Caco-2 (cell line): ENCODE measurements around the gene PSORS1C1. TPM values are rescaled to one million over a fixed set of nuclear protein-coding genes. Genes with fewer than 3 reads are reported as not detected.

Source experiments
- BruUV-seq: library from RNA; stranded (reverse); fragments of 400-500 nt; replicated peaks from 2 replicates; lab custom pipeline; 2021; lab: Mats Ljungman, UMichigan
- CTCF ChIA-PET: fragments of 300-600 bp; sonication (Branson Sonifier 250); formaldehyde crosslinking; loops from one replicate; lab custom pipeline; 2022; ENCODE audit warnings: antibody characterized with exemption; lab: Charles Lee
- POLR2A ChIA-PET: fragments of 300-600 bp; sonication (Branson Sonifier 250); formaldehyde crosslinking; loops from one replicate; lab custom pipeline; 2022; ENCODE audit warnings: antibody characterized with exemption; lab: Charles Lee
- DNase-seq, 2 experiments: peaks; one replicate each; pipeline versions ENCODE4 v3.0.0 to v3.0.0-alpha.2; 2020 to 2022
- H3K27me3 ChIP-seq: replicated peaks from 2 replicates; pipeline ENCODE4 v1.6.0; 2011; ENCODE audit warnings: low read length; ENCODE audit not compliant: control insufficient read depth, insufficient read depth
- H3K36me3 ChIP-seq: 2 replicates; pipeline ENCODE4 v1.5.1; 2011; ENCODE audit warnings: low read length; ENCODE audit not compliant: control insufficient read depth, insufficient read depth
- H3K4me1 ChIP-seq: fragments of 250-450 bp; sonication (Bioruptor Pico); 2 replicates; pipeline ENCODE4 v1.5.1; 2020; ENCODE audit warnings: mild to moderate bottlenecking
- H3K4me3 ChIP-seq: 2 replicates; pipeline ENCODE4 v1.5.1; 2011; ENCODE audit warnings: low read depth, mild to moderate bottlenecking, control low read depth, low read length
- H3K9me3 ChIP-seq: fragments of 250-450 bp; sonication (Bioruptor Pico); 2 replicates; pipeline ENCODE4 v1.5.1; 2020; ENCODE audit warnings: mild to moderate bottlenecking, moderate library complexity
- H3K27ac Mint-ChIP-seq: one replicate; pipeline ENCODE4 v1.8.0; 2022; ENCODE audit warnings: mixed read lengths; ENCODE audit not compliant: unreplicated experiment
- H3K27me3 Mint-ChIP-seq: one replicate; pipeline ENCODE4 v1.8.0; 2022; ENCODE audit warnings: mixed read lengths; ENCODE audit not compliant: insufficient read depth, unreplicated experiment
- H3K36me3 Mint-ChIP-seq: one replicate; pipeline ENCODE4 v1.8.0; 2022; ENCODE audit warnings: mild to moderate bottlenecking, mixed read lengths; ENCODE audit not compliant: insufficient read depth, unreplicated experiment
- H3K4me1 Mint-ChIP-seq: one replicate; pipeline ENCODE4 v1.8.0; 2022; ENCODE audit warnings: low read depth, mixed read lengths; ENCODE audit not compliant: unreplicated experiment
- H3K4me3 Mint-ChIP-seq: one replicate; pipeline ENCODE4 v1.8.0; 2022; ENCODE audit warnings: mild to moderate bottlenecking, moderate library complexity, mixed read lengths; ENCODE audit not compliant: unreplicated experiment
- H3K9me3 Mint-ChIP-seq: one replicate; pipeline ENCODE4 v1.8.0; 2022; ENCODE audit warnings: mixed read lengths; ENCODE audit not compliant: unreplicated experiment
- CTCF ChIP-seq, 2 experiments: fragments of 200-600 bp in 1 of 2; IDR thresholded peaks; 1 replicate in 1 of 2; 2 replicates in 1 of 2; pipeline versions ENCODE4 v1.5.1 to v1.8.0; 2011 to 2022; ENCODE audit warnings: antibody characterized with exemption in 1 of 2, control low read depth in 1 of 2, inconsistent platforms in 1 of 2, low read depth in 1 of 2, low read length in 1 of 2, mild to moderate bottlenecking in 1 of 2, moderate library complexity in 1 of 2; ENCODE audit not compliant: insufficient read depth in 1 of 2, severe bottlenecking in 1 of 2, unreplicated experiment in 1 of 2
- intact Hi-C: fragments of 100-400 bp; cut with micrococcal nuclease; formaldehyde crosslinking; loops from one replicate; pipeline ENCODE4 v1.10.0; 2022; ENCODE audit not compliant: unreplicated experiment
- total RNA-seq: library from RNA; stranded (reverse); gene quantifications from 2 replicates; pipeline ENCODE4 v1.2.3, GENCODE V29; 2022

The PSORS1C1 gene
- total RNA-seq, 1 experiment from 2014 or later, result 0.75 TPM

GRCh38 chr6:31075528-31075927 lies 39.1 kb upstream of the PSORS1C1 start:
- Mint-ChIP-seq H3K4me1 (peaks cover 8% of the 10 kb centered on the region), H3K36me3 (no peaks in the 10 kb centered on the region), H3K27me3 (peaks cover 5% of the 10 kb centered on the region), H3K4me3 (no peak overlapping the region), H3K9me3 (no peaks in the 10 kb centered on the region), H3K27ac (no peak overlapping the region)
- ChIA-PET POLR2A (no interaction called here), CTCF (no interaction called here)
- BruUV-seq, result no TSS peak
- H3K9me3 ChIP-seq, result no peaks in the 10 kb centered on the region
- 0 out of 2 replicates have a peak, but pooled peaks cover 5% of the 10 kb centered on the region for H3K4me1 ChIP-seq
- TF ChIP-seq CTCF (IDR thresholded peaks at IDR 0.05; ENCODE audit: insufficient read depth in 1 of 2, low read depth in 1 of 2, low read length in 1 of 2, severe bottlenecking in 1 of 2, unreplicated experiment in 1 of 2), result no peak
- intact Hi-C loops, result no loop called here
- H3K4me3 ChIP-seq, result no peak overlapping the region
- no peak for DNase-seq
- no peaks in the 10 kb centered on the region for H3K27me3 ChIP-seq
- H3K36me3 ChIP-seq, result no peaks in the 10 kb centered on the region

- intact Hi-C loops, result no loop called here
Measured at GRCh38 chr6:31076611-31077010, 38.0 kb upstream of the PSORS1C1 start.

GRCh38 chr6:31079656-31080261 lies 34.8 kb upstream of the PSORS1C1 start:
- H3K9me3 Mint-ChIP-seq, result no peaks in the 10 kb centered on the region
- CTCF ChIA-PET, result interaction anchor here (0.6 to 1.5 kb wide), 22 partner anchors 9 to 407 kb away, joined by 3 to 51 read pairs (median 6); partner anchors contain the start of genes DDR1, DHX16, FLOT1 and GTF2H4
- Histone ChIP-seq H3K27me3 (no peaks in the 10 kb centered on the region), H3K4me3 (no peak overlapping the region), H3K4me1 (0 out of 2 replicates have a peak, but pooled peaks cover 5% of the 10 kb centered on the region), H3K36me3 (no peaks in the 10 kb centered on the region), H3K9me3 (no peaks in the 10 kb centered on the region)
- intact Hi-C loops, result loop anchor here (2.0 to 10.0 kb wide), 2 partner anchors 165 to 335 kb away; partner anchors contain the start of genes FLOT1, IER3 and VARS2
- peaks cover 8% of the 10 kb centered on the region for H3K4me1 Mint-ChIP-seq
- POLR2A ChIA-PET, result interaction anchor here (1.1 kb wide), 1 partner anchor 166 kb away, joined by 5 read pairs; the partner anchor contains the start of gene VARS2
- TF ChIP-seq CTCF (IDR thresholded peaks at IDR 0.05; ENCODE audit: insufficient read depth in 1 of 2, low read depth in 1 of 2, low read length in 1 of 2, severe bottlenecking in 1 of 2, unreplicated experiment in 1 of 2), result peak; percentile 63 to 82
- no peaks in the 10 kb centered on the region for H3K36me3 Mint-ChIP-seq
- DNase-seq, result peak; percentile 71 to 78
- peaks cover 5% of the 10 kb centered on the region for H3K27me3 Mint-ChIP-seq
- no TSS peak for BruUV-seq
- no peak overlapping the region for H3K27ac Mint-ChIP-seq
- H3K4me3 Mint-ChIP-seq, result no peak overlapping the region

More at GRCh38 chr6:31076611-31077010, 38.0 kb upstream of the PSORS1C1 start:
- H3K27ac Mint-ChIP-seq, result no peak overlapping the region
- no TSS peak for BruUV-seq
- H3K4me1 Mint-ChIP-seq, result peaks cover 8% of the 10 kb centered on the region
- POLR2A ChIA-PET, result no interaction called here
- no peaks in the 10 kb centered on the region for H3K9me3 Mint-ChIP-seq
- no peak overlapping the region for H3K4me3 Mint-ChIP-seq
- H3K27me3 Mint-ChIP-seq, result peaks cover 5% of the 10 kb centered on the region
- no peaks in the 10 kb centered on the region for H3K9me3 ChIP-seq
- H3K4me1 ChIP-seq, result 0 out of 2 replicates have a peak, but pooled peaks cover 5% of the 10 kb centered on the region
- H3K27me3 ChIP-seq, result no peaks in the 10 kb centered on the region
- TF ChIP-seq CTCF (IDR thresholded peaks at IDR 0.05; ENCODE audit: insufficient read depth in 1 of 2, low read depth in 1 of 2, low read length in 1 of 2, severe bottlenecking in 1 of 2, unreplicated experiment in 1 of 2), result no peak
- H3K4me3 ChIP-seq, result no peak overlapping the region
- H3K36me3 ChIP-seq, result no peaks in the 10 kb centered on the region
- CTCF ChIA-PET, result no interaction called here
- no peaks in the 10 kb centered on the region for H3K36me3 Mint-ChIP-seq
- no peak for DNase-seq
